MM.1S (cell line): ENCODE results near the gene ZNF836.

Source experiments
- EZH2 ChIP-seq: fragments of 300-600 bp; sonication (generic); optimal IDR thresholded peaks from 2 replicates; pipeline ENCODE3; 2017; ENCODE audit warnings: low read depth, mild to moderate bottlenecking, antibody characterized with exemption, low read length, mixed read lengths
- TF ChIP-seq, protein P1 (sequence below): fragments of 300-600 bp; sonication (generic); IDR thresholded peaks from 2 replicates; pipeline ENCODE4 v1.5.1; 2016; ENCODE audit warnings: antibody characterized with exemption, low read length, mixed read lengths

GRCh38 chr19:52188822-52189734 lies 17.7 kb upstream of the ZNF836 start:
- TF ChIP-seq, protein P1, sequence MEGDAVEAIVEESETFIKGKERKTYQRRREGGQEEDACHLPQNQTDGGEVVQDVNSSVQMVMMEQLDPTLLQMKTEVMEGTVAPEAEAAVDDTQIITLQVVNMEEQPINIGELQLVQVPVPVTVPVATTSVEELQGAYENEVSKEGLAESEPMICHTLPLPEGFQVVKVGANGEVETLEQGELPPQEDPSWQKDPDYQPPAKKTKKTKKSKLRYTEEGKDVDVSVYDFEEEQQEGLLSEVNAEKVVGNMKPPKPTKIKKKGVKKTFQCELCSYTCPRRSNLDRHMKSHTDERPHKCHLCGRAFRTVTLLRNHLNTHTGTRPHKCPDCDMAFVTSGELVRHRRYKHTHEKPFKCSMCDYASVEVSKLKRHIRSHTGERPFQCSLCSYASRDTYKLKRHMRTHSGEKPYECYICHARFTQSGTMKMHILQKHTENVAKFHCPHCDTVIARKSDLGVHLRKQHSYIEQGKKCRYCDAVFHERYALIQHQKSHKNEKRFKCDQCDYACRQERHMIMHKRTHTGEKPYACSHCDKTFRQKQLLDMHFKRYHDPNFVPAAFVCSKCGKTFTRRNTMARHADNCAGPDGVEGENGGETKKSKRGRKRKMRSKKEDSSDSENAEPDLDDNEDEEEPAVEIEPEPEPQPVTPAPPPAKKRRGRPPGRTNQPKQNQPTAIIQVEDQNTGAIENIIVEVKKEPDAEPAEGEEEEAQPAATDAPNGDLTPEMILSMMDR: no peak
- TF ChIP-seq EZH2: no peak
